Measurements from ENCODE around the gene FOXP1. TPM values are rescaled to one million over a fixed set of nuclear protein-coding genes. Genes with fewer than 3 reads are reported as not detected.
A peak's percentile ranks its signal among the peaks of the same experiment; 100 is the strongest.

Gene FOXP1
- total and polyA plus RNA-seq, 2 of the 8 experiments (the other 6 are each of a cell fraction or from before 2014, with no cell fraction given) = 13.9 to 25.4 TPM

DNA sequence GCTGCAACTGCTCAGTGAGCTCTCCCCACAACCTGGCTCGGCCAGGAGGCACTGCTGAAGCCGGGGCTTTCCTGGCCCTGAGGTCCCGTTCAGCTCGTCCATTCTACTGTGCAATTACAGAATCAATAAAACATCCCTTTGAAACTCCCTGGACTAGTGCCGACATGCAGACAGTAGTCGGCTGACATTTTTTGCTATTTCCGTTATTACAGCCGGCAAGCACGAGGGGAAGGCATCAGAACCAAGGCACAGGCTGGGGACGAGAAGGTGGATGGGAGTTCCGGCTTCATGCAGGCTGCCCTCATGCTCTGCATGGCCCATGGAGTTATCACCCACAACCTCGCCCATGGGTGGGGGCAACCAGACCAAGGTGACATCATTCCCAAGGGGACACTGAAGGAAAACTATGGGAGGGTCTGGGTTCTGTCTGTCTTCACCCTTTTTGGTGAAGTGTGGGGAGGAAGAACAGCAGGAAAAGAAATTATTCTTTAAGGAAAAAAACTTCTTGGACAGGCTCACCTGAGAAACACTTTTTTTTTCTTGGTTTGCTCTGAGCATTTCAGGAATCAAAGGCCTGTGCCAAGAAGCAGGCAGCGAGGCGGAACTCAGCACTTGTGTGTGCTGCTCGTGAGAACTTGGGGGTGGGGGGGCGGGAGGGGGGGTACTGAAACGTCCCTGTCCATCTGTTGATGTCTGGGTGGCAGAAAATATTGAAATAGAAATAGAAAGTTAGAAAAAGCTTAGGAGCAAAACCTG lies 154.5 kb downstream of the FOXP1 start:
- H3K56ac ChIP-seq (replicated peaks; ENCODE audit: insufficient read length, low read depth, low read length) = no peak overlapping the region
- H3K79me1 ChIP-seq (ENCODE audit: low read depth, low read length) = no peaks in the 10 kb centered on the region
- H3K14ac ChIP-seq (ENCODE audit: insufficient read length) = no peak overlapping the region
- POLR2A ChIA-PET (ENCODE audit: partially characterized antibody) = no interaction called here
- H4K20me1 ChIP-seq (replicated peaks in 1 of 2; ENCODE audit: control insufficient read depth in 1 of 2, insufficient read depth in 2 of 2, low read length in 2 of 2) = no peaks in the 10 kb centered on the region
- H3K4me3 ChIP-seq (ENCODE audit: extremely low read depth in 1 of 4, insufficient read depth in 2 of 4, low read depth in 3 of 4, low read length in 4 of 4) = no peak overlapping the region
- no peak overlapping the region for H2AK5ac ChIP-seq (ENCODE audit: low read depth, low read length)
- no peak overlapping the region for H3K27ac ChIP-seq (ENCODE audit: low read depth, low read length)
- H3K36me3 ChIP-seq (ENCODE audit: control insufficient read depth in 2 of 4, insufficient read depth in 4 of 4, low read length in 3 of 4) = no peaks in the 10 kb centered on the region
- no peak overlapping the region for H3K18ac ChIP-seq (ENCODE audit: extremely low read depth, low read length)
- no peak overlapping the region for H3K23ac ChIP-seq (ENCODE audit: insufficient read length)
- no peak overlapping the region for H2AFZ ChIP-seq (ENCODE audit: low read length)
- no peak for DNase-seq (ENCODE audit: low read depth in 1 of 2, low spot score in 2 of 2)
- no peaks in the 10 kb centered on the region for H3K23me2 ChIP-seq (ENCODE audit: low read depth, low read length)
- no peak overlapping the region for H3K4me2 ChIP-seq (ENCODE audit: insufficient read depth in 1 of 2, low read depth in 2 of 2, low read length in 2 of 2)
- WGBS, 2 experiments (ENCODE audit: extremely low coverage in 1 of 2, insufficient coverage in 1 of 2, insufficient read length in 1 of 2, insufficient replicate concordance in 2 of 2, low coverage in 1 of 2, low lambda C conversion rate in 2 of 2, missing lambda C conversion rate in 1 of 2) = 92% methylated on average over 12 of the region's 17 CpGs; no CpG with 5 or more reads in 1 of the 2 experiments
- H2BK12ac ChIP-seq (ENCODE audit: low read depth, low read length) = peak overlapping the region; percentile 29; the same call in 1 of the 2 replicates
- H3K27me3 ChIP-seq (replicated peaks in 1 of 4; ENCODE audit: control insufficient read depth in 3 of 4, extremely low read depth in 1 of 4, insufficient read depth in 3 of 4, low read length in 3 of 4) = no peaks in the 10 kb centered on the region
- H3K4me1 ChIP-seq (replicated peaks in 1 of 4; ENCODE audit: control insufficient read depth in 3 of 4, insufficient read depth in 4 of 4, low read length in 3 of 4) = peaks cover 0 to 9% (median 6%) of the 10 kb centered on the region in 4 experiments; a peak in 4 of 7 replicates
- no peak overlapping the region for H2BK120ac ChIP-seq (replicated peaks; ENCODE audit: low read depth, low read length)
- no peak overlapping the region for H3K9ac ChIP-seq (replicated peaks in 1 of 4; ENCODE audit: extremely low read depth in 1 of 4, low read depth in 3 of 4, low read length in 3 of 4)
- no peaks in the 10 kb centered on the region for H3K79me2 ChIP-seq (ENCODE audit: control insufficient read depth in 1 of 2, insufficient read depth in 2 of 2, low read length in 2 of 2)
- no peak for FAIRE-seq
- H3K9me3 ChIP-seq (ENCODE audit: insufficient read depth in 2 of 2, low read depth in 1 of 2, low read length in 1 of 2) = no peaks in the 10 kb centered on the region
- no peak overlapping the region for H2BK5ac ChIP-seq (ENCODE audit: low read depth, low read length)
- no peak overlapping the region for H3K4ac ChIP-seq (replicated peaks; ENCODE audit: insufficient read length, low read depth, low read length)
- H4K91ac ChIP-seq (replicated peaks; ENCODE audit: insufficient read length, low read length) = peak overlapping the region; percentile 94
- no peak overlapping the region for H2BK15ac ChIP-seq (ENCODE audit: low read length)
- no peak overlapping the region for H2BK20ac ChIP-seq (ENCODE audit: low read length)
- H4K5ac ChIP-seq (ENCODE audit: insufficient read length, low read depth, low read length) = no peak overlapping the region
- CTCF ChIA-PET (ENCODE audit: partially characterized antibody) = interaction anchor here (3.2 to 3.4 kb wide), 2 partner anchors 12 to 31 kb away, joined by 10 to 17 read pairs; no protein-coding TSS in a partner anchor
- H4K8ac ChIP-seq (ENCODE audit: extremely low read depth, insufficient read depth, low read length) = no peak overlapping the region
- TF ChIP-seq CEBPB (IDR thresholded peaks at IDR 0.05; ENCODE audit: low read depth, low read length) = no peak
- no peak for TF ChIP-seq SAP30 (IDR thresholded peaks at IDR 0.05; ENCODE audit: insufficient read depth, insufficient replicate concordance, low read length)
- TF ChIP-seq SP2 (IDR thresholded peaks at IDR 0.05; ENCODE audit: low read length) = no peak
- no peak for TF ChIP-seq BCL11A (IDR thresholded peaks at IDR 0.05; ENCODE audit: low read depth in 2 of 2, low read length in 2 of 2)
- TF ChIP-seq CBX8 (IDR thresholded peaks at IDR 0.05; ENCODE audit: borderline replicate concordance, low read depth, low read length) = no peak
- no peak for TF ChIP-seq CHD1 (IDR thresholded peaks at IDR 0.05; ENCODE audit: low read depth, low read length)
- TF ChIP-seq RXRA (IDR thresholded peaks at IDR 0.05; ENCODE audit: insufficient read depth, low read depth, low read length) = no peak
- TF ChIP-seq SIX5 (IDR thresholded peaks at IDR 0.05; ENCODE audit: low read depth, low read length) = no peak
- TF ChIP-seq, protein P1, sequence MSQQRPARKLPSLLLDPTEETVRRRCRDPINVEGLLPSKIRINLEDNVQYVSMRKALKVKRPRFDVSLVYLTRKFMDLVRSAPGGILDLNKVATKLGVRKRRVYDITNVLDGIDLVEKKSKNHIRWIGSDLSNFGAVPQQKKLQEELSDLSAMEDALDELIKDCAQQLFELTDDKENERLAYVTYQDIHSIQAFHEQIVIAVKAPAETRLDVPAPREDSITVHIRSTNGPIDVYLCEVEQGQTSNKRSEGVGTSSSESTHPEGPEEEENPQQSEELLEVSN (IDR thresholded peaks at IDR 0.05) = no peak
- TF ChIP-seq, protein P2, sequence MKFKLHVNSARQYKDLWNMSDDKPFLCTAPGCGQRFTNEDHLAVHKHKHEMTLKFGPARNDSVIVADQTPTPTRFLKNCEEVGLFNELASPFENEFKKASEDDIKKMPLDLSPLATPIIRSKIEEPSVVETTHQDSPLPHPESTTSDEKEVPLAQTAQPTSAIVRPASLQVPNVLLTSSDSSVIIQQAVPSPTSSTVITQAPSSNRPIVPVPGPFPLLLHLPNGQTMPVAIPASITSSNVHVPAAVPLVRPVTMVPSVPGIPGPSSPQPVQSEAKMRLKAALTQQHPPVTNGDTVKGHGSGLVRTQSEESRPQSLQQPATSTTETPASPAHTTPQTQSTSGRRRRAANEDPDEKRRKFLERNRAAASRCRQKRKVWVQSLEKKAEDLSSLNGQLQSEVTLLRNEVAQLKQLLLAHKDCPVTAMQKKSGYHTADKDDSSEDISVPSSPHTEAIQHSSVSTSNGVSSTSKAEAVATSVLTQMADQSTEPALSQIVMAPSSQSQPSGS (IDR thresholded peaks at IDR 0.05; ENCODE audit: low read length) = no peak

All from H1 (cell line).